Ovary (tissue), 9 donors: ENCODE data around the gene CEMIP. TPM values are rescaled to one million over a fixed set of nuclear protein-coding genes. Genes with fewer than 3 reads are reported as not detected.

Experiments
- DNase-seq, 5 donors: peaks; one replicate each; pipeline ENCODE4 v3.0.0-alpha.2; 2019 to 2020
- H3K27ac ChIP-seq, 2 donors: fragments of 200-600 bp; one replicate each; pipeline versions ENCODE4 v1.5.1 to v1.8.0; 2019 to 2022
- H3K27me3 ChIP-seq: fragments of 200-600 bp; one replicate; pipeline ENCODE4 v1.8.0; 2022
- H3K36me3 ChIP-seq: fragments of 200-600 bp; sonication (generic); one replicate; pipeline ENCODE4 v1.5.1; 2019
- H3K4me1 ChIP-seq: one replicate; pipeline ENCODE4 v1.8.1; 2013; ENCODE audit warnings: mild to moderate bottlenecking, moderate library complexity; ENCODE audit not compliant: insufficient read depth
- H3K4me3 ChIP-seq: fragments of 200-600 bp; sonication (generic); one replicate; pipeline ENCODE4 v1.5.1; 2017
- H3K9me3 ChIP-seq, 2 donors: fragments of 200-600 bp in 1 of 2; sonication (generic) in 1 of 2; one replicate each; pipeline versions ENCODE4 v1.5.1 to v1.8.1; 2013 to 2019; ENCODE audit warnings: mild to moderate bottlenecking in 1 of 2, moderate library complexity in 1 of 2
- CTCF ChIP-seq, 3 donors: fragments of 450-650 bp in 2 of 3; fragments of 200-600 bp in 1 of 3; IDR thresholded peaks; one replicate each; pipeline versions ENCODE4 v1.5.1 to v1.8.0; 2016 to 2022; ENCODE audit warnings: antibody characterized with exemption in 3 of 3, mild to moderate bottlenecking in 1 of 3
- EP300 ChIP-seq: sonication (generic); formaldehyde crosslinking; IDR thresholded peaks from one replicate; pipeline ENCODE4 v1.6.1; 2017; ENCODE audit warnings: antibody characterized with exemption
- POLR2A ChIP-seq: fragments of 450-650 bp; IDR thresholded peaks from one replicate; pipeline ENCODE4 v1.6.1; 2017; ENCODE audit warnings: antibody characterized with exemption, mild to moderate bottlenecking, moderate library complexity
- WGBS, 3 donors: extraction: QIAGEN DNeasy Blood & Tissue Kit in 1 of 3; methylation state at CpG; one replicate each; pipeline versions ENCODE4 v1.1.5 to v1.1.7; 2013 to 2017; 5-methylcytosine and 5-hydroxymethylcytosine counted together
- intact Hi-C, 4 donors: fragments of 100-400 bp; cut with DNase I; formaldehyde crosslinking; loops; one replicate each; pipeline versions ENCODE4 v1.11.0 to v1.15.1; 2022 to 2023
- polyA plus RNA-seq, 2 donors: library from polyadenylated mRNA; stranded (reverse); fragments of 200-250 nt in 1 of 2; fragments of 350-450 nt in 1 of 2; fragmentation: Illumina TruSeq in 1 of 2; extraction: RNeasy Lipid Tissue Mini Kit (QIAGEN cat#74804) in 1 of 2; gene quantifications; one replicate each; pipeline ENCODE4 v1.2.3, GENCODE V29; 2013 to 2014
- total RNA-seq, 7 donors: library from RNA; depleted of rRNA in 2 of 7; stranded (reverse); fragments of >200 nt in 2 of 7; fragmentation: NEBNext Ultra II Directional in 3 of 7; extraction: Animal tissue kit (Norgen Biotek cat#: 25700) in 3 of 7; gene quantifications; one replicate each; pipeline versions ENCODE4 v1.1.0 to v1.2.4, GENCODE V29; 2016 to 2023
- donor health status: DM: no; HTN: no; CAD: no; lungs with moderate emphysema.
- donor health status: DM: no; HTN: no; CAD: no.
- donor health status: Bipolar disorder and iron deficiency.
- donor health status: DM: yes; HTN: yes; CAD: no.
- donor health status: DM: no; HTN: no; CAD: no.
- donor health status: DM: yes; HTN: yes; CAD: no.

The CEMIP gene
- total and polyA plus RNA-seq, 9 donors, result 2.2 to 12.3 (median 4.7) TPM

DNA sequence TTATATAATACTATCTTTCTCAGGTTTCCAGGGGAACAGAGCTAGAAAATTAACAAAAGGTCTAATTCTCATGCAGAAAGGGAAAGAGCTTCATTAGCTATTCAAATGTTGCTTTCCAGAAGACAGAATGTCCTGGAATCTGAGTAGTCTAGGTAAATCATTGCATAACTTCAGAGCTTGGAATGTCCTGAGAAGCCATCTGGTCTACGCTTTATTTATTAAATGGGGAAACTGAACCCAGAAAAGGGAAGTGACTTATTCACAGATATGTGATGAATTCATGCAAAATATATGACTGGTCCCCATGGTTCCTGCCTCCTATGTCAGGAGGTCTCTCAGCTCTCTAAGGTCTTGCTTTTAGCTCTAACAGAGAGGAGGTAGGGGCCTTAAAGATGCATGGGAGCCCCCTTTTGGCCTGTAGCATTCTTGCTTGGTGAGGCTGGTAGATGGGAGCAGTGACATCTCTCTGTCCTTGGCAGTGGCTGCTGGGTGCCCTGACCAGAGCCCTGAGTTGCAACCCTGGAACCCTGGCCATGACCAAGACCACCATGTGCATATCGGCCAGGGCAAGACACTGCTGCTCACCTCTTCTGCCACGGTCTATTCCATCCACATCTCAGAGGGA is 99.2 kb downstream of the CEMIP start:
- peaks cover 1% of the 10 kb centered on the region for H3K4me1 ChIP-seq
- DNase-seq, result no peak
- H3K27me3 ChIP-seq, result no peaks in the 10 kb centered on the region
- H3K4me3 ChIP-seq, result no peak overlapping the region
- no peaks in the 10 kb centered on the region for H3K36me3 ChIP-seq
- no peak overlapping the region for H3K27ac ChIP-seq
- WGBS, 3 donors, result 86 to 95% (median 92%) methylated on average over 3 of the region's 3 CpGs
- intact Hi-C loops, result no loop called here
- no peaks in the 10 kb centered on the region for H3K9me3 ChIP-seq
- no peak for TF ChIP-seq EP300

DNA sequence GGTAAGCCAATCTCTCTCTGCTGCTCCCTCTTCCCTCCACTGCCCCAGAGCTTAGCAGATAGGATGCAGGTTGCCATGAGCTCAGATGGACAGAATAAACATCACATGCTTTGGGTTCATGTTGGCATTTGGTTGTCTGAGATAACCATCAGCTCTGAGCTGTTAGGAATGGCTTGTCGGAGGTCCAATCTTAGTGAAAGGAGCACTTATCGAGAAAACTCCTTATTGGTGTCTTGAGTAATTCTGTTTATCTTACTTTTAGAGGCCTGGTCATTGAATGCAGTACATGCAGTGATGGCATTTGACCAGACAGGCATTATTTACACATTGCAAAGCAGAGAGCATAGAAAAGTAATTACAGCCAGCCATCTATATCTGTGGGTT is 99.7 kb downstream of the CEMIP start:
- intact Hi-C loops, result no loop called here
- no peaks in the 10 kb centered on the region for H3K27me3 ChIP-seq
- WGBS, 3 donors, result 91 to 92% (median 92%) methylated on average over 2 of the region's 2 CpGs
- H3K27ac ChIP-seq, result no peak overlapping the region
- H3K36me3 ChIP-seq, result no peaks in the 10 kb centered on the region
- TF ChIP-seq POLR2A (no peak), EP300 (no peak), CTCF (IDR thresholded peaks at IDR 0.05) (no peak)
- no peaks in the 10 kb centered on the region for H3K9me3 ChIP-seq
- DNase-seq, result no peak
- H3K4me1 ChIP-seq, result peaks cover 1% of the 10 kb centered on the region
- no peak overlapping the region for H3K4me3 ChIP-seq

GRCh38 chr15:80880086-80880485 is 100.9 kb downstream of the CEMIP start:
- no peak overlapping the region for H3K4me3 ChIP-seq
- 76 to 83% (median 79%) methylated on average over 3 of the region's 3 CpGs for WGBS, 3 donors

GRCh38 chr15:80883641-80884040 is 104.5 kb downstream of the CEMIP start:
- Histone ChIP-seq H3K4me1 (no peaks in the 10 kb centered on the region), H3K4me3 (no peak overlapping the region), H3K27me3 (no peaks in the 10 kb centered on the region), H3K36me3 (no peaks in the 10 kb centered on the region), H3K27ac (no peak overlapping the region), H3K9me3 (no peaks in the 10 kb centered on the region)
- DNase-seq, result no peak
- WGBS, 3 donors, result 75 to 84% (median 76%) methylated on average over 2 of the region's 2 CpGs
- TF ChIP-seq EP300 (no peak), CTCF (IDR thresholded peaks at IDR 0.05) (no peak), POLR2A (no peak)
- intact Hi-C loops, result no loop called here

More at GRCh38 chr15:80880086-80880485, 100.9 kb downstream of the CEMIP start:
- no peak for TF ChIP-seq CTCF (IDR thresholded peaks at IDR 0.05)
- no peak for TF ChIP-seq EP300
- TF ChIP-seq POLR2A, result no peak
- H3K4me1 ChIP-seq, result peaks cover 1% of the 10 kb centered on the region
- no peaks in the 10 kb centered on the region for H3K9me3 ChIP-seq
- no peaks in the 10 kb centered on the region for H3K36me3 ChIP-seq
- intact Hi-C loops, result no loop called here
- H3K27ac ChIP-seq, result no peak overlapping the region
- DNase-seq, result no peak
- H3K27me3 ChIP-seq, result no peaks in the 10 kb centered on the region

- Histone ChIP-seq H3K4me3 (no peak overlapping the region), H3K36me3 (no peaks in the 10 kb centered on the region), H3K27me3 (no peaks in the 10 kb centered on the region), H3K9me3 (no peaks in the 10 kb centered on the region), H3K4me1 (no peaks in the 10 kb centered on the region), H3K27ac (no peak overlapping the region)
- TF ChIP-seq POLR2A (no peak), CTCF (IDR thresholded peaks at IDR 0.05) (no peak), EP300 (no peak)
- WGBS, 3 donors, result 83 to 89% (median 85%) methylated on average over 6 of the region's 6 CpGs
- DNase-seq, result no peak
- intact Hi-C loops, result no loop called here
Observed at GRCh38 chr15:80885016-80885579, 105.9 kb downstream of the CEMIP start.
